ENCODE measurements around the gene PEG3.

The PEG3 gene

DNA sequence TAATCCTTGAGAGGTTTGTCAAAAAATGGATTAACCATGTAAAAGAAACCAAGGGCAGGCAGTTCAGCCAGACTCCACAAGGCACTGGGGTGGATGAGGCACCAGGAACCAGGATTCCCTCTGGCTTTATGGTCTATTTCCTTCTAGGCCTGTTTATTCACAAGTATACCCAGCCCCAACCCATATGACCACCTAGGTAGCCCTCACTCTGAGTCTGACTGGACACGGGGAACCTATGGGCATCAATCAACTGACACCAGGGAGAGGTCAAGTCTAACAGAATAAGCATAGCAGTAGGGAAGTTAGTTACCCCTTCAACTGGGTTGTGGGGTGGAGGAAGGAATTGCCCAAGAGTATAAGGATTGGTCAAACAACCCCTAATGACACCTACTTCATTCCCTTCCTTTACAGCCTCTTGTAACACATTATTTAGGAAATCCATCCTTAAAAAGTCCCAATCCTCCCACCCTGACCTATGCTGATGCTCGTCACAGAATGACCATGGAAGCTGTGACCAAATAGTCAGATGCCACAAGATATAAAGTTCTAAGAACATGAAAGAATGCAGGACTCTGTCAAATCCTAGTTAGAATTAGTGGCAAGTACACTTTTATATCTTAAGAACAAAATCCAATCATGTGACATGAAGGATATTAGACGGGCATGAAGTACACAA is 31.7 kb downstream of the PEG3 start:
- no peak for DNase-seq (ENCODE audit: low read depth)

DNA sequence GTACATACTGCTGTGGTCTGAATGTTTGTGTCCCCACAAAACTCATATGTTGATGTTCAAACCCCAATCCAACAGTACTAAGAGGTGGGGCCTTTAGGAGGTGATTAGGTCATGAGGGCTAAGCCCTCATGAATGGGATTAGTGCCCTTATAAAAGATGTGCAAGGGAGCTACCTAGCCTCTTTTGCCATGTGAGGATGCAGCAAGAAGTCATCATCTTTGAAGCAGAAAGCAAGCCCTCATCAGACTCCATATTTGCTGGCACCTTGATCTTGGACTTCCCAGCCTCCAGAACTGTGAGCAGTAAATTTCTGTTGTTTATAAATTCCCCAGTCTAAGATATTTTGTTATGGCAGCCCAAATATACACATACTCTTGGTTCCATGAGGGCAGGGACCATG is 33.9 kb downstream of the PEG3 start:
- DNase-seq (ENCODE audit: low read depth), result no peak

Measured in stimulated activated CD8-positive, alpha-beta memory T cell treated with anti-CD3 and anti-CD28 coated beads, Interleukin-15, amount 100 ng/mL, for 24 hours (primary cell).